AG10803 (cell line): Measurements from ENCODE around the gene KBTBD7.

Experiments used
- DNase-seq: peaks from one replicate; pipeline ENCODE4 v3.0.0; 2010; ENCODE audit warnings: low read depth
- H3K4me3 ChIP-seq: 2 replicates; pipeline ENCODE4 v1.5.1; 2011; ENCODE audit warnings: mild to moderate bottlenecking, low read length, control low read depth
- TF ChIP-seq, protein P1 (sequence below): conservative IDR thresholded peaks from 2 replicates; pipeline ENCODE4 v1.5.1; 2011; ENCODE audit warnings: mild to moderate bottlenecking, low read length, control low read depth, inconsistent platforms

The KBTBD7 gene

DNA sequence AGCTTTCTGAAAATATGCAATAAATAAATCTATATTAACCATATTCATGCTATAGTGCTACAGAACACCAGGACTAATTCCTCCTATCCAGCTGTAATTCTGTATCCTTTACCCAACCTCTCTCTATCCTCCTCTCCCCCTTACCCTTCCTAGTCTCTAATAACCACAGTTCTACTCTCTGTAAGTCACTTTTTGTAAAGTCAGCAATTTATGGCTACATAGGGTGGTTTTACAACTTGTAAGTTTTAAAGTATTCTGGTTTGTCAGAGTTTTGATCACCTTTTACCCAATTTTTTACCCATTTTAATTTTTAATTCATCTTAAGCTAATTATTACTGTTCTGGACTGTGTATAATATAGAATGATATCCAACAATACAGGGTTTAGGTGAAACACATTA, 35.0 kb upstream of the KBTBD7 start:
- DNase-seq = no peak
- H3K4me3 ChIP-seq = no peak overlapping the region
- TF ChIP-seq, protein P1, sequence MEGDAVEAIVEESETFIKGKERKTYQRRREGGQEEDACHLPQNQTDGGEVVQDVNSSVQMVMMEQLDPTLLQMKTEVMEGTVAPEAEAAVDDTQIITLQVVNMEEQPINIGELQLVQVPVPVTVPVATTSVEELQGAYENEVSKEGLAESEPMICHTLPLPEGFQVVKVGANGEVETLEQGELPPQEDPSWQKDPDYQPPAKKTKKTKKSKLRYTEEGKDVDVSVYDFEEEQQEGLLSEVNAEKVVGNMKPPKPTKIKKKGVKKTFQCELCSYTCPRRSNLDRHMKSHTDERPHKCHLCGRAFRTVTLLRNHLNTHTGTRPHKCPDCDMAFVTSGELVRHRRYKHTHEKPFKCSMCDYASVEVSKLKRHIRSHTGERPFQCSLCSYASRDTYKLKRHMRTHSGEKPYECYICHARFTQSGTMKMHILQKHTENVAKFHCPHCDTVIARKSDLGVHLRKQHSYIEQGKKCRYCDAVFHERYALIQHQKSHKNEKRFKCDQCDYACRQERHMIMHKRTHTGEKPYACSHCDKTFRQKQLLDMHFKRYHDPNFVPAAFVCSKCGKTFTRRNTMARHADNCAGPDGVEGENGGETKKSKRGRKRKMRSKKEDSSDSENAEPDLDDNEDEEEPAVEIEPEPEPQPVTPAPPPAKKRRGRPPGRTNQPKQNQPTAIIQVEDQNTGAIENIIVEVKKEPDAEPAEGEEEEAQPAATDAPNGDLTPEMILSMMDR = no peak

DNA sequence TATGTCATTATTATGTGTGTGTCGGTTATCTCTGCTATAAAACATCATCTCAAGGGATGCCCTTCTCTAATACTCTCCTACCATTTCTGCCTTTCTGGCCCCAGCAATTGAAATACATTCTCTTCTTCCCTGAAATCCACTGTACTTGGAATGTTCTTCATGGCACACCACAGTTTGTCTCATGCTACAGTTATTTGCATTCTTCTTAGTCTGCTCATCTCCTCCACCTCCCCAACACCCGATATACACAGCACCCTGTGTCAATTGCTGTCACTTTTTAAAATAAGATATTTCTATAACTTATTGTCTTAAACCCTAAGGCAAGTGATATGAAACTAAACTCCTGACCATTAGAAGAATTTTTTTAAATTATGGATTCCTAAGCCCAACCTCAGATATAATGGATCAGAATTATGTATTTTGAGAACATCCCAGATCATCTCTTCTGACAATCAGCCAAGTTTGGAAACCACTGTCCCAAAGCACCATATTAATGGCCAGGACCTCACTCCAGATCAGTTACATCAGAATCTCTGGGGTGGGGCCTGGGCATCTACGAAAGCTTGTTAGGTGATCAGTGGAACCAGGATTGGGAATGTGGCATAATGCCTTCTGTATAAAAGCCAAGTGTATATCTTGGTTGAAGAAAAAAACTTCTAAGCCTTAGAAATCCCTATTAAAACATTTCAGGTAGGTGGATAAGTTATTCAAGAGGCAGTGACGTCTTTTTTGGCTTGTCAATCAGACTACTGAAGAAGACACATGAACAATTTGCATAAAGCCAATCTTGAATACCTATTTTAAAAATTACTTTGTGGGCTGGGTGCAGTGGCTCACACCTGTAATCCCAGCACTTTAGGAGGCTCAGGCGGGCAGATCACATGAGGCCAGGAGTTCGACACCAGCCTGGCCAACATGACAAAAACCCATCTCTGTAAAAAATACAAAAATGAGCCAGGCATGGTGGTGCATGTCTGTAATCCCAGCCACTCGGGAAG, 30.0 kb upstream of the KBTBD7 start:
- DNase-seq = peak; percentile 88
- TF ChIP-seq, protein P1 = no peak
- H3K4me3 ChIP-seq = no peak overlapping the region

DNA sequence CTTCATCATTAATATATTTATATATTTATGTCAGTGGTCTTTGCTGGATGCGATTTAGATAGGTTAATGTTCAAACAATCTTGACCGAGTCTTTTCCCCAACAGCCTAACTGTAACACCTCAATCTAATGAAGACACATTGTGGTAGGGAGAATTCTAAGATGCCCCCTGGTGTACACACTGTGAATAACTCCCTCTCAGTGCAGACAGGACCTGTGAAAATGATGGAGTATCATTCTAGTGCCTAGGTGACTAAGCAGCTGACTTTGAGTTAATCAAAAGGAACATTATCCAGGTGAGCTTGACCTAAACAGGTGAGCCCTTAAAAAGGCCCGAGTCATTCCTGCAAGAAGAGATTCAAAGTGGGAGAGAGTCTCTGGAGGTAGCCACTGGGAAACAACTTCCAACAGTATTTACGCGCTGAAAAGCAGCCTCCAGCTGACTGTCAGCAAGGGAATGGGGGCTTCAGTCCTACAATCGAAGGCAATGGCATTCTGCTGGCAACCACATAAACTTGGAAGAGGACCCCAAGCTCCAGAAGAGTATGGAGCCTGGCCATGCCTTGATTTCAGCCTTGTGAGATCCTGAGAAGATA, 28.0 kb upstream of the KBTBD7 start:
- TF ChIP-seq, protein P1 = peak; percentile 82
- peak; percentile 43 for DNase-seq
- no peak overlapping the region for H3K4me3 ChIP-seq

DNA sequence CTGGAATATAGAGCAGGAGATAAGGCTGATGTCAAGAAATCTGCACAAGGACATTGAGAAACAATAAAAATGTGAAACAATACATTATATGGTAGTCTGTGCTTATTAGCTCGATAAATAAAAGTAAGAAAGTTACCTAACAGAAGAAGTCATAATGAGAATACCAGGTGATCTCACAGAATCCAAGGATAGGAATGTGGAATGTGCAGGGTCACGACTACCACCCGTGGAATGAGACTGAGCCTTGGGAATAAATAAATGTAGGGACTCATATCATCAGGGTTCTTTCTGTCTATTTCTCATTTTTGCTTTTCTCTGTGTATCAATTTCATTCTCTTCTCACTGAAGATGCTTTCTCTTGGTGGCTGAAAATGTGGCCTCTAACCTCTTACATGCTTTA, 26.0 kb upstream of the KBTBD7 start:
- TF ChIP-seq, protein P1 = no peak
- no peak for DNase-seq
- no peak overlapping the region for H3K4me3 ChIP-seq

DNA sequence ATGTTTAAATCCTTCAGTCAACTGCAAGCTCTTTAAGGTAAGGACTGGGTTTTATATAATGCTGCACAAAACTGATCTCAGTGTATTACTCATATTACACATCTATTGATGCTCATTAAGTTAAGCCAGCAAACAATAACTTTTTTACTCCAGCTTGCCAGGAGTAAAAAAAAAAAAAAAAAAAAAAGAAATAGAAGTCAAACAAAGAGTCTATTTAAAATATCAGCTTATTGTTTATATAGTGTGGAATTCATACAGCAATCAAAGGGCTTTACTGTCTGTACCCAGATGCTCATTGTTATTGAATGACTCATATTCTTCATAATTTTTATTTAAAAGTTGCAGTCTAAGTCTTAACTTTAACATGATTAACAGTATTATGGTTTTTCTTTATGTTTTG, 21.8 kb upstream of the KBTBD7 start:
- no peak overlapping the region for H3K4me3 ChIP-seq
- peak; percentile 53 for DNase-seq
- TF ChIP-seq, protein P1 = no peak

DNA sequence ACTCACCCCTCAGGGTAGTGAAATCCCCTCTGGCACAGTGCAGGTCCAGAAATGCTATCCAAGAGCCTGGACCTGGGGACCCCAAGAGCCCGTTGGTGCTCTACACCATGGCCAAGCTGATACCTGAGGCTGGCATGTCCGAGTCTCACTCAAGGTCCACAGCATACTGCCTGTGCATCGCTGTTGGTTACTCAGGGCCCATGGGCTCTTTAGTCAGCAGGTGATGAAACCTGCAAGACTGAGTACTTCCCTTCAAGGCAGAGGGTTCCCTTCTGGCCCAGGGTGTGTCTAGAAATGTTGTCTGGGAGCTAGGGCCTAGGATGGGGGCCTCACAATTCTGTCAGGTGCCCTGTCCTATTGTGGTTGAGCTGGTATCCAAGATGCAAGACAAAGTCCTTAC, 19.6 kb upstream of the KBTBD7 start:
- no peak for DNase-seq
- TF ChIP-seq, protein P1 = no peak
- H3K4me3 ChIP-seq = no peak overlapping the region
